Mononuclear cell (primary cell): Measurements from ENCODE around the gene PID1. TPM values are rescaled to one million over a fixed set of nuclear protein-coding genes. Genes with fewer than 3 reads are reported as not detected.

ENCODE experiments used
- H3K27me3 ChIP-seq: 2 replicates; pipeline ENCODE4 v1.6.0; 2011; ENCODE audit warnings: low read length, control low read depth; ENCODE audit not compliant: insufficient read depth
- H3K4me1 ChIP-seq: 2 replicates; pipeline ENCODE4 v1.5.1; 2011; ENCODE audit warnings: mild to moderate bottlenecking, low read length, control low read depth; ENCODE audit not compliant: insufficient read depth
- H3K4me3 ChIP-seq: 2 replicates; pipeline ENCODE4 v1.5.1; 2011; ENCODE audit warnings: mild to moderate bottlenecking, low read length, moderate library complexity
- H3K9me3 ChIP-seq: 2 replicates; pipeline ENCODE4 v1.5.1; 2011; ENCODE audit warnings: low read depth, mild to moderate bottlenecking, control low read depth, low read length
- total RNA-seq: library from RNA; depleted of rRNA; stranded (reverse); fragments of >200 nt; gene quantifications from one replicate; pipeline ENCODE4 v1.2.3, GENCODE V29; 2012

The PID1 gene
- total RNA-seq, 1 donor, result 8.4 TPM

DNA sequence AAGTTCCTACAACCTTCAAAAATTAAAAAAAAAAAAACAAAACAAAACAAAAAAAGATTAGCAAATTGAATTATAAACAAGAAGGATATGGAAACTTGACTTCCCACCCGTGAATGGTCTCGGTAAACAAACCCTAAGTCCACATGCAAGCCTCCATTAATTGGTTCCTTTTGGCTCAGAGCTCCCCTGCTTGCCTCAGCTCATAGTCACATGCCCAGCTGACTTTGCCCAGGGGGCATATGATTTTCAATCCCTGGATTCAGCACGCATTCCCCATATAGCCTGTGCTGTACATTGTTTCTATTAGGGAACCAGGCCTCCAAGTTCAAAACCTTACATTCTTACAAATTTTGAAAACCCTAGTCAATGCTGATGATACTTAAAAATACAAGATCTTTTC is 95.0 kb downstream of the PID1 start:
- no peaks in the 10 kb centered on the region for H3K9me3 ChIP-seq

GRCh38 chr2:229175497-229175863 is 95.6 kb downstream of the PID1 start:
- no peaks in the 10 kb centered on the region for H3K9me3 ChIP-seq

More for the DNA sequence above, 95.0 kb downstream of the PID1 start:
- Histone ChIP-seq H3K27me3 (no peaks in the 10 kb centered on the region), H3K4me3 (no peak overlapping the region), H3K4me1 (no peaks in the 10 kb centered on the region)

GRCh38 chr2:229174794-229175496 is 96.1 kb downstream of the PID1 start:
- Histone ChIP-seq H3K27me3 (no peaks in the 10 kb centered on the region), H3K9me3 (no peaks in the 10 kb centered on the region), H3K4me3 (no peak overlapping the region), H3K4me1 (no peaks in the 10 kb centered on the region)

More at GRCh38 chr2:229175497-229175863, 95.6 kb downstream of the PID1 start:
- no peaks in the 10 kb centered on the region for H3K4me1 ChIP-seq
- no peak overlapping the region for H3K4me3 ChIP-seq
- H3K27me3 ChIP-seq, result no peaks in the 10 kb centered on the region

DNA sequence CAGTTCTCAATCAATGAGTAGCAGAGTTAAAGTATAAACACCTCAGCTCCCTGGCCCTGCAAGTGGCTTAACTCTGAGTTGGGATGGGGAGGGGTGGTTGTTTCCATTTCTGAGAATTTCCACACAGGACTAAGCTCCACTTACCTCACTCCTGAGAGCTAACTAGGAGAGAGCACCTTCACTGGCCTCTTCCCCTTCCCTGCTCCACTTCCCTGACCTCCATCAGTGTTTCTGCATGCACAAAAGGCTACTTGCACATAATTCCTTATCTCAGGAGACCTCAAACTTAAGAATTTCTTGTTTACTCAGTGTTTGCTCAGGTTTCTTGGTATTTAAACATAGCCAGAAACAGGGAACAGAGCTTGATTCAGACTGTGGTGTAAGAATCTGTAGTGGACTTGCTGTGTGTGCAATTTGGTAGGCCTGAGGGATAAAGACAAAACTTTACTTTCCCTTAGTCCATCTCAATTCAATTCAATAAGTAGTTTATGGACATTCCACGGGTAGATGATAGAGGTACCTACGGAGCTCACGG is 97.2 kb downstream of the PID1 start:
- Histone ChIP-seq H3K9me3 (no peaks in the 10 kb centered on the region), H3K4me3 (no peak overlapping the region), H3K4me1 (no peaks in the 10 kb centered on the region), H3K27me3 (no peaks in the 10 kb centered on the region)

- Histone ChIP-seq H3K4me1 (no peaks in the 10 kb centered on the region), H3K27me3 (no peaks in the 10 kb centered on the region), H3K4me3 (no peak overlapping the region), H3K9me3 (no peaks in the 10 kb centered on the region)
Measured at GRCh38 chr2:229170916-229171315, 100.2 kb downstream of the PID1 start.

DNA sequence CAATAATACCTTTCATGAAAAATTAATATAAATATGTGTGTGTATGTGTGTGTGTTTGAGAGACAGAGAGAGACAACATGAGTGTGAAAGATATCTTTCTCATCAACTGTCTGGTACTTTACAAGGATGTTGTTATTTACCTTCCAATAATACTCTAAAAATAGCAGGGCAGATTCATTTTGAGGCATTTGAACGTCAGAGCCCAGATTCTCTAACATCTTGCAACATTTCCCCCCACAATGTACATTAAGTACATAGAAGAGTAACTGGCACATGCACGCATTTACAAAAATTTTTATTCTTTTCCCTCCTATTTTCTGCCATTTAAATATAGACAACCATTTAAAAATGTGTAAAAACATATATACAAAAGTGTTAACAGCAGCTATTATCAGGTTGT is 100.9 kb downstream of the PID1 start:
- no peaks in the 10 kb centered on the region for H3K27me3 ChIP-seq
- no peak overlapping the region for H3K4me3 ChIP-seq
- no peaks in the 10 kb centered on the region for H3K9me3 ChIP-seq
- no peaks in the 10 kb centered on the region for H3K4me1 ChIP-seq

GRCh38 chr2:229169751-229170150 is 101.3 kb downstream of the PID1 start:
- Histone ChIP-seq H3K4me1 (no peaks in the 10 kb centered on the region), H3K4me3 (no peak overlapping the region), H3K9me3 (no peaks in the 10 kb centered on the region), H3K27me3 (no peaks in the 10 kb centered on the region)

GRCh38 chr2:229164545-229165249 is 106.4 kb downstream of the PID1 start:
- no peak overlapping the region for H3K4me3 ChIP-seq
- no peaks in the 10 kb centered on the region for H3K9me3 ChIP-seq
- no peaks in the 10 kb centered on the region for H3K4me1 ChIP-seq
- no peaks in the 10 kb centered on the region for H3K27me3 ChIP-seq

- Histone ChIP-seq H3K27me3 (no peaks in the 10 kb centered on the region), H3K4me3 (no peak overlapping the region)
Measured at GRCh38 chr2:229163893-229164292, 107.2 kb downstream of the PID1 start.

DNA sequence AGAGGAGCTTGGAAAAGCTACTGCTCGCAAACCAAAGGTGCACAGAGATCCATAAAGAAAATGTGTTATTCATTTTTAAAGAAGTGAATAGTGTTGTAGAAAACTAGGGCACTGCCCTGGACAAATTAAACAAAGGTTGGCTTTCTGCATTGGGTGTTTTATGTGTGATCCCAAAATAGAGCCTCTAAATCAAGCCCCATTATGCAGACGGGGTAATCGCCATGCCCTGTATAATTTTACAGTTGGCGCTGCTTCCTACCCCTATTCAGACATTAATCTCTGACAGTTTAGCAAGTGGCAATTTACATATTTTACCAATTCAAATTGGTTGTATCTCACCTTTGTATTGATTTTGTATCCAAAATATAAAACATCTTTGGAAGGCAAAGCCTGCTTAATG is 109.1 kb downstream of the PID1 start:
- H3K9me3 ChIP-seq, result no peaks in the 10 kb centered on the region
- H3K4me3 ChIP-seq, result no peak overlapping the region
- no peaks in the 10 kb centered on the region for H3K27me3 ChIP-seq
- H3K4me1 ChIP-seq, result no peaks in the 10 kb centered on the region

More at GRCh38 chr2:229163893-229164292, 107.2 kb downstream of the PID1 start:
- H3K9me3 ChIP-seq, result no peaks in the 10 kb centered on the region
- H3K4me1 ChIP-seq, result no peaks in the 10 kb centered on the region

GRCh38 chr2:229160984-229161383 is 110.1 kb downstream of the PID1 start:
- Histone ChIP-seq H3K4me3 (no peak overlapping the region), H3K27me3 (no peaks in the 10 kb centered on the region), H3K4me1 (no peaks in the 10 kb centered on the region), H3K9me3 (no peaks in the 10 kb centered on the region)

DNA sequence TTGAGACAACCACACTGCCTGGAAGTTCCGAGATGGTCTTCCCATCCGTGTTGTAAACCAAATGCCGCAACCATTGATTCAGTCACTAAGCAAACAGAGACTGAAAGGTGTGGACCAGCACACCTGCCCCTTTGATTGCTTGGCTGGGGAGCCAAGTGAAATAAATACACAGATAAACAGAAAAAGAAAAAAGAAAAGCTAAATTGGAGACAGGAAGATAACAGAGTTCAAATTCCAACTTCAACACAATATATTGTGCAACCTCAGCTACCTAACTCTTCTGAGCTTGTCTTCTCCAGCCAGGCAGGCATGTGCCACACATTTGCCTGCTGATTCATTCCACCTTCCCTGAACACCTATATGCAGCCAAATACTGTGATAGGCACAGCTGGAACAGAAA is 110.9 kb downstream of the PID1 start:
- H3K27me3 ChIP-seq, result no peaks in the 10 kb centered on the region
- no peaks in the 10 kb centered on the region for H3K4me1 ChIP-seq
- H3K9me3 ChIP-seq, result no peaks in the 10 kb centered on the region
- H3K4me3 ChIP-seq, result no peak overlapping the region

DNA sequence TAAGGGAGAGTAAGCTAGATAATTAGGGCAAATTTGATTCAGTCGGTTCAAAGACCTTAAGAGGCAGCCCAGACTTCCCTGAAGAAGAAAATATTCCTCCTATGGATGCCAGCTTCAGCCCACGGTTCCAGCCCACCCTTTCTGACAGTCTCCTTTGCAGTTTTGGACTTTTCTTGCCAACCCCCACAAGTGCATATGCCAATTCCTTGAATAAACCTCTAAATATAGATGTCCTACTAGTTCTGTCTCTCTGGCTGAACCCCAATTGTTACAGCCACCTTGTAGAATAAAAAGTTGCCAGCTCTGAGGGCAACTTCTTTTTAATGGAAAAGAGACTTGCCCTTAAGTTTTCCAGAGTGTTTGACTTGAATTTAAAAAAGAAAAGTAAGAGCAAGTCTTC is 111.7 kb downstream of the PID1 start:
- no peaks in the 10 kb centered on the region for H3K9me3 ChIP-seq
- no peaks in the 10 kb centered on the region for H3K27me3 ChIP-seq
- no peaks in the 10 kb centered on the region for H3K4me1 ChIP-seq
- no peak overlapping the region for H3K4me3 ChIP-seq

DNA sequence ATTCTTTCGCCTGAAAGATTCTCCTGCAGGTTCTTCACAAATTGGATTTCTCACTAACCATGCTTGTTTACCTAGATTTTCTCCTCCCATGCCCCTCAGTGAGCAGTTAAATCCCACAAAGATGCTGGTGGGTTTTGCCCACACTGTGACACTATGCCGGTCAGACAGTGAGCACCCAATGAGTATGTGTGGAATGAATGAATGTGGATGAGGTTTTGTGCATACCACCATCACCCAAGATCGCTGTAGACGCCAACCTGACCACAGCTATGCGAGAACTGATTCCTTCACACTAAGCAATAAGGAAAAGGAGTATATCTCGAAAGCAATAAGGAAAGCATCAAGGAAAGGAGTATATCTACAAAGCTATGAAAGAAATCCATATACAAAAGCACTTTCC is 116.7 kb downstream of the PID1 start:
- Histone ChIP-seq H3K9me3 (no peaks in the 10 kb centered on the region), H3K4me1 (no peaks in the 10 kb centered on the region), H3K27me3 (no peaks in the 10 kb centered on the region), H3K4me3 (no peak overlapping the region)

- Histone ChIP-seq H3K9me3 (no peaks in the 10 kb centered on the region), H3K4me3 (no peak overlapping the region), H3K27me3 (no peaks in the 10 kb centered on the region), H3K4me1 (no peaks in the 10 kb centered on the region)
Measured at GRCh38 chr2:229153951-229154350, 117.1 kb downstream of the PID1 start.

GRCh38 chr2:229153267-229153666 is 117.8 kb downstream of the PID1 start:
- no peaks in the 10 kb centered on the region for H3K27me3 ChIP-seq
- H3K9me3 ChIP-seq, result no peaks in the 10 kb centered on the region
- no peak overlapping the region for H3K4me3 ChIP-seq
- no peaks in the 10 kb centered on the region for H3K4me1 ChIP-seq
